ENCODE data around the gene PSEN1.

Gene PSEN1

DNA sequence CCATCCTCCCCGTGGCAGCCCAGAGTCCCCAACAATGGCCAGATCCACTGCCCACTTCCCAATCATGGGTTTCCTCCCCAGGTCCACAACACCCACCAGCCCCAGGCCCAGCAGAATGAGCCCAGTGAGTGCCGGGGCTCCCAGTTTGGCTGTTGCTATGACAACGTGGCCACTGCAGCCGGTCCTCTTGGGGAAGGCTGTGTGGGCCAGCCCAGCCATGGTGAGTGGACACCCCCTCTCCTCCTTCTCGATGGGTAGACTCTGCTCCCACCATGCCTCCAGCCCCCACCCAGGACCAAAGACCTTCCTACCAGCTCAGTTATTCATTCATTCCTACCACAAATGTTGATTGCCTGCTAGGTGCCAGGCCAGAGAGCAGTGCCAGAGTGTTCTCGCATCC is 124.8 kb downstream of the PSEN1 start:
- TF ChIP-seq ZFX (IDR thresholded peaks at IDR 0.05; ENCODE audit: borderline replicate concordance), result no peak
- TF ChIP-seq, protein P1, sequence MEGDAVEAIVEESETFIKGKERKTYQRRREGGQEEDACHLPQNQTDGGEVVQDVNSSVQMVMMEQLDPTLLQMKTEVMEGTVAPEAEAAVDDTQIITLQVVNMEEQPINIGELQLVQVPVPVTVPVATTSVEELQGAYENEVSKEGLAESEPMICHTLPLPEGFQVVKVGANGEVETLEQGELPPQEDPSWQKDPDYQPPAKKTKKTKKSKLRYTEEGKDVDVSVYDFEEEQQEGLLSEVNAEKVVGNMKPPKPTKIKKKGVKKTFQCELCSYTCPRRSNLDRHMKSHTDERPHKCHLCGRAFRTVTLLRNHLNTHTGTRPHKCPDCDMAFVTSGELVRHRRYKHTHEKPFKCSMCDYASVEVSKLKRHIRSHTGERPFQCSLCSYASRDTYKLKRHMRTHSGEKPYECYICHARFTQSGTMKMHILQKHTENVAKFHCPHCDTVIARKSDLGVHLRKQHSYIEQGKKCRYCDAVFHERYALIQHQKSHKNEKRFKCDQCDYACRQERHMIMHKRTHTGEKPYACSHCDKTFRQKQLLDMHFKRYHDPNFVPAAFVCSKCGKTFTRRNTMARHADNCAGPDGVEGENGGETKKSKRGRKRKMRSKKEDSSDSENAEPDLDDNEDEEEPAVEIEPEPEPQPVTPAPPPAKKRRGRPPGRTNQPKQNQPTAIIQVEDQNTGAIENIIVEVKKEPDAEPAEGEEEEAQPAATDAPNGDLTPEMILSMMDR (IDR thresholded peaks at IDR 0.05), result no peak

DNA sequence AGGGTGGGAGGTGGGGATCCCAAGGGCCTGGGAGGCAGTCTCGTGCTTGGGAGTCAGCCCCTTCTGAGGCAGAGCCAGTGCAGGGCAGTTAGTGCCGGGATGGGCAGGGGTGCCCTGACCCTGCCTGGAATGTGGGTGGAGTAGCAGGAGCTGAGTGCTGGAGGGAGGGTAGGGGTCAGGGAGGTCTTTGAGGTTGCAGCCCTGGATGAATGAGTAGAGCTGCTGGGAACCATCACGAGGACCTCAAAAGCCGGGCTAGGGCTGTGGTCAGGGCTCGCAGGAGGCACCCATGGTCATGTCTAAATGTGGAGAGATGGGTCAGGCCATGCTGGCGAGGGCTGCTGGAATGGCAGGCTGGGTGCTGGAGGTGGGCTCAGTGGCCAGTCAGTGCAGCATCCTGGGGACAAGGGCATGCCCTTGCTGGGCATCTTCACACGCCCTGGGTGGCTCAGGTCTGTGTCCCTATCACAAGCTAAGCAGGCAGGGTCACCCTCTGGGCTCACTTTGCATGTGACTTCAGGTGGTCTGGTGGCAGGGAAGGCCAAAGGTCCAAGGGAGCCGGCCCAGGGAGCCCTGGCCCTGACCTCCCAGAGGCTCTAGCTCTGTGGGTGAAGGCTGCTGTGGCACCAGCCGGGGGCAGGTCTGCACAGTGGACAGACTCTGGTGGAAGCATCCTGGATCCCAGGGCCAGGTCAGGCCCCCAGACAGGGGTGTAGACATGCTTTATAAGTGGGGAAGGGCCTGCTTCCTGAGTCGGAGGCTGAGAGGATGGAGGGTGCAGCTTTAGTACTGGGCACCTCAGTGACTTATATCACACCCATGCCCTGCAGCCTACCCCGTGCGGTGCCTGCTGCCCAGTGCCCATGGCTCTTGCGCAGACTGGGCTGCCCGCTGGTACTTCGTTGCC is 125.5 kb downstream of the PSEN1 start:
- TF ChIP-seq ZFX (IDR thresholded peaks at IDR 0.05; ENCODE audit: borderline replicate concordance), result no peak
- TF ChIP-seq, protein P1 (IDR thresholded peaks at IDR 0.05), result no peak
- no peak overlapping the region for H3K27ac ChIP-seq

More for the DNA sequence above, 124.8 kb downstream of the PSEN1 start:
- no peak overlapping the region for H3K27ac ChIP-seq

DNA sequence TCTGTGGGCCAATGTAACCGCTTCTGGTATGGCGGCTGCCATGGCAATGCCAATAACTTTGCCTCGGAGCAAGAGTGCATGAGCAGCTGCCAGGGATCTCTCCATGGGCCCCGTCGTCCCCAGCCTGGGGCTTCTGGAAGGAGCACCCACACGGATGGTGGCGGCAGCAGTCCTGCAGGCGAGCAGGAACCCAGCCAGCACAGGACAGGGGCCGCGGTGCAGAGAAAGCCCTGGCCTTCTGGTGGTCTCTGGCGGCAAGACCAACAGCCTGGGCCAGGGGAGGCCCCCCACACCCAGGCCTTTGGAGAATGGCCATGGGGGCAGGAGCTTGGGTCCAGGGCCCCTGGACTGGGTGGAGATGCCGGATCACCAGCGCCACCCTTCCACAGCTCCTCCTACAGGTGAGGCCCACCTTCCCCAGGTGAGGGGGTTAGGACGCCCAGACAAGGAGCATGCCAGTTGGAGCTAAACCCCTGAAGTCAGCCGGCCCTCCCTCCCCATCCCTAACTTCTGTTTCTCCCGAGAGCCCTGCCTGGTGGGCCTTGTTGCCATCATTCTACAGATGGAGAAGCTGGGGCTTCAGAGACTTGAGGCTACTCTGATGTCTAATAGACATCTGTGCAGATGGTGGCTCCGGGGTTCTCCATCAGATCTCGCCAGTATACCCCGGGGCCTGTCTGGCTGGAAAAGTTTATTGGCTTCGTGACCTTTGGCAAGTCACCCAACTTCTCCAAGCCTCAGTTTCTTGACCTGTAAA is 126.3 kb downstream of the PSEN1 start:
- TF ChIP-seq, protein P1 (IDR thresholded peaks at IDR 0.05), result no peak
- TF ChIP-seq ZFX (IDR thresholded peaks at IDR 0.05; ENCODE audit: borderline replicate concordance), result no peak
- H3K27ac ChIP-seq, result no peak overlapping the region

DNA sequence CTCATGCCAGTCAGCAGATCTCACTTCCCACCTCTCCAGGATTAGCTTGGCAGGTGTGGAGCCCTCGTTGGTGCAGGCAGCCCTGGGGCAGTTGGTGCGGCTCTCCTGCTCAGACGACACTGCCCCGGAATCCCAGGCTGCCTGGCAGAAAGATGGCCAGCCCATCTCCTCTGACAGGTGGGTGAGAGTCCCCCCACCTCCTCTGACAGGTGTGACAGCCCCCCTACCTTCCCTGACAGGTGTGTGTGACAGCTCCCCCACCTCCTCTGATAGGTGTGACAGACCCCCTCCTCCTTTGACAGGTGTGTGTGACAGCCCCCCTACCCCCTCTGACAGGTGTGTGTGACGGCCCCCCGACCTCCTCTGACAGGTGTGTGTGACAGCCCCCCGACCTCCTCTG is 127.3 kb downstream of the PSEN1 start:
- TF ChIP-seq, protein P1 (IDR thresholded peaks at IDR 0.05), result no peak
- no peak for TF ChIP-seq ZFX (IDR thresholded peaks at IDR 0.05; ENCODE audit: borderline replicate concordance)

DNA sequence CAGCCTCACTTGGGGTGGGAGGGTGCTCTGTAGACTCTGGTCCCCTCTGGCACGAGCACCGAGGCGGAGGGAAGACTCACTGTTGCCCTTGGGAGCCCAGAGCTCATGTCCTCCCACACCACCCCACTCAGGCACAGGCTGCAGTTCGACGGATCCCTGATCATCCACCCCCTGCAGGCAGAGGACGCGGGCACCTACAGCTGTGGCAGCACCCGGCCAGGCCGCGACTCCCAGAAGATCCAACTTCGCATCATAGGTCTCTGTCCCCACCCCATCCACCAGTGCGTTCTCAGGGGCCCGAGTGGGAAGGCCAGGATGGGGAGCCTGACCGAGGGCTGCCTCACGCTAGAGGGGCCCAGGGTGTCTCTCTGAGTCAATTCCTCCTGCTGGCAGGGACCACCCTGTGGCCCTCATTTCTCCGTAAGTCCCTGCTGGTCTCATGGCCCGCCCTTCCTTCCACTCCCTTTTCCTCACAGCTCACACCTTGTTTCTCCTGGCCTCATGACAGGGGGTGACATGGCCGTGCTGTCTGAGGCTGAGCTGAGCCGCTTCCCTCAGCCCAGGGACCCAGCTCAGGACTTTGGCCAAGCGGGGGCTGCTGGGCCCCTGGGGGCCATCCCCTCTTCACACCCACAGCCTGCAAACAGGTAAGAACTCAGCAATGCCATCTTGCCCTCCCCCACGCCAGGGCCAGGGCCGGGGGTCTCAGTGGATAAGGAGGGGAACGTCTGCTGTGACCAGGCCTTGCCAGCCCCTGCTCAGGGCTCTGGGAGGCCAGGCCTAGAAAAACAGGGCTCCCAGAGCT is 128.0 kb downstream of the PSEN1 start:
- TF ChIP-seq ZFX (IDR thresholded peaks at IDR 0.05; ENCODE audit: borderline replicate concordance), result no peak
- TF ChIP-seq, protein P1 (IDR thresholded peaks at IDR 0.05), result no peak
- H3K27ac ChIP-seq, result no peak overlapping the region

More for the DNA sequence above, 127.3 kb downstream of the PSEN1 start:
- no peak overlapping the region for H3K27ac ChIP-seq

DNA sequence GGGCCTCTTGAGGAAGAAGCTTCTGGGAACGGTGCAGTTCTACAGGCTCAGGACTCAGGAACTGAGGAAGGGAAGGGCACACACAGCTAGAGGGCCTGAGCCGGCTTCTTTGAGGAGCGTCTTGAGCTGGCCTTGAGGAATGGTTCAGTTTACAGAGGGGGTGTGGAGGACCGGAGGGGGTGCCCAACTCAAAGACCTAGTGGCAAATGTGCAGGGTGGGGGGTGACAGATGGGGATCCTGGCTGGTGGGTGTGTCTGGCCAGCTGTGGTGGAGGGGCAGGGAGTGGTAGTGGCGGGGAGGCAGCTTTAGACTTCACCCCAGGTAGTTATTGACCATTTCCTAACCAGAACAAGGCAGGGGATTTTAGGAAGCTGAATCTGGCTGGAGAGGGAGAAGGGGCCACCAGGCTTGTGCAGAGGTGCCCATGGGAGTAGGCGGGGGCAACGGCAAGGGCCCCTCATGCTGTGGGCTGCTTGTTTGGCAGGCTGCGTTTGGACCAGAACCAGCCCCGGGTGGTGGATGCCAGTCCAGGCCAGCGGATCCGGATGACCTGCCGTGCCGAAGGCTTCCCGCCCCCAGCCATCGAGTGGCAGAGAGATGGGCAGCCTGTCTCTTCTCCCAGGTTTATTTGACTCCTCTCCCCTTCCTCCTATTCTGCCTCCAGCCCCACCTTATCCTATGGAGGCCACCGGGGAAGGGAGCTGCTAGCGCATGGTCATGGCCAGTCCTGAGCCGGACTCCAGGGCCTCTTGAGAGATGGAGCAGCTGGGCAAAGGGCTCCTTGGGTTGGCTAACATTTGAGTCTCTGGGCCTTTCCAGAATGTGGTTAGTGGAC is 128.8 kb downstream of the PSEN1 start:
- H3K27ac ChIP-seq, result no peak overlapping the region
- TF ChIP-seq ZFX (IDR thresholded peaks at IDR 0.05; ENCODE audit: borderline replicate concordance), result no peak
- TF ChIP-seq, protein P1 (IDR thresholded peaks at IDR 0.05), result no peak

Measured in 22Rv1 (cell line).